ENCODE results near the gene TSSK6.

- no peak for TF ChIP-seq CTCF (IDR thresholded peaks at IDR 0.05)
- no peak for TF ChIP-seq POLR2A (IDR thresholded peaks at IDR 0.05)
These were observed 46.8 kb downstream of the TSSK6 start for GRCh38 chr19:19468424-19469050.
